H9 (cell line): ENCODE measurements around the gene FBXL16. TPM values are rescaled to one million over a fixed set of nuclear protein-coding genes. Genes with fewer than 3 reads are reported as not detected.
A peak's percentile ranks its signal among the peaks of the same experiment; 100 is the strongest.

ENCODE experiments used
- DNase-seq: peaks from one replicate; pipeline ENCODE4 v3.0.0-alpha.2; 2017
- H2AFZ ChIP-seq: one replicate; pipeline ENCODE4 v1.6.1; 2013; ENCODE audit warnings: mild to moderate bottlenecking, low read length, control low read depth, moderate library complexity
- H2AK5ac ChIP-seq: 2 replicates; pipeline ENCODE4 v1.6.1; 2013; ENCODE audit warnings: low read length, control low read depth, mixed read lengths; ENCODE audit not compliant: insufficient read length
- H2BK120ac ChIP-seq: one replicate; pipeline ENCODE4 v1.6.1; 2013; ENCODE audit warnings: low read depth, mild to moderate bottlenecking, low read length, control low read depth, inconsistent platforms; ENCODE audit not compliant: poor library complexity, severe bottlenecking
- H2BK12ac ChIP-seq: 2 replicates; pipeline ENCODE4 v1.6.1; 2013; ENCODE audit warnings: low read length, control low read depth, mixed read lengths, low read depth; ENCODE audit not compliant: insufficient read length
- H2BK15ac ChIP-seq: 2 replicates; pipeline ENCODE4 v1.6.1; 2013; ENCODE audit warnings: low read depth, low read length, control low read depth
- H2BK20ac ChIP-seq: one replicate; pipeline ENCODE4 v1.6.1; 2013; ENCODE audit warnings: low read depth, mild to moderate bottlenecking, low read length, control low read depth, inconsistent platforms; ENCODE audit not compliant: poor library complexity, severe bottlenecking
- H2BK5ac ChIP-seq: 2 replicates; pipeline ENCODE4 v1.6.1; 2013; ENCODE audit warnings: low read length, control low read depth, mixed read lengths; ENCODE audit not compliant: insufficient read length
- H3K14ac ChIP-seq: 2 replicates; pipeline ENCODE4 v1.6.1; 2013; ENCODE audit warnings: low read length, control low read depth; ENCODE audit not compliant: insufficient read depth
- H3K18ac ChIP-seq: 2 replicates; pipeline ENCODE4 v1.6.1; 2013; ENCODE audit warnings: low read depth, mild to moderate bottlenecking, mixed read lengths, low read length, control low read depth; ENCODE audit not compliant: insufficient read length
- H3K23ac ChIP-seq: 2 replicates; pipeline ENCODE4 v1.6.1; 2013; ENCODE audit warnings: low read length, control low read depth, mixed read lengths, low read depth; ENCODE audit not compliant: insufficient read length
- H3K23me2 ChIP-seq: 2 replicates; pipeline ENCODE4 v1.6.1; 2013; ENCODE audit warnings: low read depth, mild to moderate bottlenecking, mixed read lengths, low read length, control low read depth; ENCODE audit not compliant: insufficient read length, poor library complexity, severe bottlenecking
- H3K27ac ChIP-seq: 2 replicates; pipeline ENCODE4 v1.5.1; 2013; ENCODE audit warnings: low read length, control low read depth, mixed read lengths, low read depth; ENCODE audit not compliant: insufficient read length
- H3K27me3 ChIP-seq: 2 replicates; pipeline ENCODE4 v1.6.1; 2013; ENCODE audit warnings: low read length, control low read depth, inconsistent platforms; ENCODE audit not compliant: insufficient read depth
- H3K4ac ChIP-seq: 2 replicates; pipeline ENCODE4 v1.6.1; 2013; ENCODE audit warnings: low read depth, mild to moderate bottlenecking, control low read depth, inconsistent platforms, low read length, moderate library complexity
- H3K4me1 ChIP-seq: 2 replicates; pipeline ENCODE4 v1.6.1; 2013; ENCODE audit warnings: low read length, control low read depth, inconsistent platforms; ENCODE audit not compliant: insufficient read depth
- H3K4me2 ChIP-seq: 2 replicates; pipeline ENCODE4 v1.6.1; 2013; ENCODE audit warnings: low read length, control low read depth, mixed read lengths; ENCODE audit not compliant: insufficient read length, insufficient read depth
- H3K56ac ChIP-seq: 2 replicates; pipeline ENCODE4 v1.6.1; 2013; ENCODE audit warnings: low read depth, mild to moderate bottlenecking, mixed read lengths, low read length, control low read depth; ENCODE audit not compliant: insufficient read length
- H3K79me1 ChIP-seq: 2 replicates; pipeline ENCODE4 v1.6.1; 2013; ENCODE audit warnings: low read depth, mild to moderate bottlenecking, moderate library complexity, low read length, control low read depth, inconsistent platforms; ENCODE audit not compliant: insufficient read depth, poor library complexity, severe bottlenecking
- H3K79me2 ChIP-seq: 2 replicates; pipeline ENCODE4 v1.6.1; 2013; ENCODE audit warnings: low read length, control low read depth, inconsistent platforms; ENCODE audit not compliant: insufficient read depth
- H3K9ac ChIP-seq: 2 replicates; pipeline ENCODE4 v1.6.1; 2013; ENCODE audit warnings: low read length, control low read depth, mixed read lengths; ENCODE audit not compliant: insufficient read length; ENCODE audit errors: extremely low read depth
- H3K9me3 ChIP-seq: one replicate; pipeline ENCODE4 v1.6.1; 2013; ENCODE audit warnings: low read depth, low read length, inconsistent platforms; ENCODE audit not compliant: control insufficient read depth
- H3T11ph ChIP-seq: one replicate; pipeline ENCODE4 v1.6.1; 2013; ENCODE audit warnings: mild to moderate bottlenecking, low read length, control low read depth, inconsistent platforms
- H4K20me1 ChIP-seq: one replicate; pipeline ENCODE4 v1.6.1; 2013; ENCODE audit not compliant: control insufficient read depth, insufficient read length, insufficient read depth
- H4K5ac ChIP-seq: 2 replicates; pipeline ENCODE4 v1.6.1; 2013; ENCODE audit warnings: low read depth, mild to moderate bottlenecking, mixed read lengths, low read length, control low read depth; ENCODE audit not compliant: insufficient read length
- H4K8ac ChIP-seq: replicated peaks from 2 replicates; pipeline ENCODE4 v1.6.1; 2013; ENCODE audit warnings: low read length, control low read depth, mixed read lengths, low read depth; ENCODE audit not compliant: insufficient read length
- H4K91ac ChIP-seq: 2 replicates; pipeline ENCODE4 v1.6.1; 2013; ENCODE audit warnings: low read depth, mild to moderate bottlenecking, moderate library complexity, mixed read lengths, low read length, control low read depth; ENCODE audit not compliant: insufficient read length
- H3K27ac Mint-ChIP-seq, 3 experiments: 2 replicates in 2 of 3; 3 replicates in 1 of 3; pipeline ENCODE4 v1.8.0; 2020 to 2021; ENCODE audit warnings: mixed read lengths in 3 of 3, mild to moderate bottlenecking in 1 of 3, moderate library complexity in 1 of 3
- H3K27me3 Mint-ChIP-seq: 2 replicates; pipeline ENCODE4 v1.8.0; 2021; ENCODE audit warnings: low read depth, mild to moderate bottlenecking, moderate library complexity, mixed read lengths
- H3K36me3 Mint-ChIP-seq, 3 experiments: 2 replicates in 2 of 3; 3 replicates in 1 of 3; pipeline ENCODE4 v1.8.0; 2020 to 2021; ENCODE audit warnings: low read depth in 3 of 3, mixed read lengths in 3 of 3; ENCODE audit not compliant: insufficient read depth in 1 of 3
- H3K4me1 Mint-ChIP-seq, 2 experiments: 2 replicates each; pipeline ENCODE4 v1.8.0; 2020; ENCODE audit warnings: mixed read lengths in 2 of 2
- H3K4me3 Mint-ChIP-seq, 2 experiments: 2 replicates in 1 of 2; 3 replicates in 1 of 2; pipeline ENCODE4 v1.8.0; 2020 to 2021; ENCODE audit warnings: mild to moderate bottlenecking in 2 of 2, mixed read lengths in 2 of 2, moderate library complexity in 1 of 2
- H3K9me3 Mint-ChIP-seq, 2 experiments: 2 replicates in 1 of 2; 3 replicates in 1 of 2; pipeline ENCODE4 v1.8.0; 2020; ENCODE audit warnings: mild to moderate bottlenecking in 2 of 2, mixed read lengths in 2 of 2, moderate library complexity in 1 of 2
- WGBS: extraction: QIAGEN DNeasy Blood & Tissue Kit; methylation state at CpG from one replicate; pipeline ENCODE4 v1.1.7; 2013; ENCODE audit warnings: missing lambda C conversion rate, low lambda C conversion rate, mixed read lengths; ENCODE audit not compliant: insufficient read length; ENCODE audit errors: extremely low coverage; 5-methylcytosine and 5-hydroxymethylcytosine counted together
- total RNA-seq: library from RNA; stranded (reverse); gene quantifications from 2 replicates; pipeline ENCODE4 v1.2.1, GENCODE V29; 2021
- TF ChIP-seq, protein P1 (sequence below): fragments of 200-600 bp; sonication (generic); conservative IDR thresholded peaks from 3 replicates; pipeline ENCODE4 v1.8.0; 2021; ENCODE audit warnings: antibody characterized with exemption, mild to moderate bottlenecking

FBXL16 gene
- total RNA-seq, 1 experiment from 2014 or later, result 9.6 TPM

DNA sequence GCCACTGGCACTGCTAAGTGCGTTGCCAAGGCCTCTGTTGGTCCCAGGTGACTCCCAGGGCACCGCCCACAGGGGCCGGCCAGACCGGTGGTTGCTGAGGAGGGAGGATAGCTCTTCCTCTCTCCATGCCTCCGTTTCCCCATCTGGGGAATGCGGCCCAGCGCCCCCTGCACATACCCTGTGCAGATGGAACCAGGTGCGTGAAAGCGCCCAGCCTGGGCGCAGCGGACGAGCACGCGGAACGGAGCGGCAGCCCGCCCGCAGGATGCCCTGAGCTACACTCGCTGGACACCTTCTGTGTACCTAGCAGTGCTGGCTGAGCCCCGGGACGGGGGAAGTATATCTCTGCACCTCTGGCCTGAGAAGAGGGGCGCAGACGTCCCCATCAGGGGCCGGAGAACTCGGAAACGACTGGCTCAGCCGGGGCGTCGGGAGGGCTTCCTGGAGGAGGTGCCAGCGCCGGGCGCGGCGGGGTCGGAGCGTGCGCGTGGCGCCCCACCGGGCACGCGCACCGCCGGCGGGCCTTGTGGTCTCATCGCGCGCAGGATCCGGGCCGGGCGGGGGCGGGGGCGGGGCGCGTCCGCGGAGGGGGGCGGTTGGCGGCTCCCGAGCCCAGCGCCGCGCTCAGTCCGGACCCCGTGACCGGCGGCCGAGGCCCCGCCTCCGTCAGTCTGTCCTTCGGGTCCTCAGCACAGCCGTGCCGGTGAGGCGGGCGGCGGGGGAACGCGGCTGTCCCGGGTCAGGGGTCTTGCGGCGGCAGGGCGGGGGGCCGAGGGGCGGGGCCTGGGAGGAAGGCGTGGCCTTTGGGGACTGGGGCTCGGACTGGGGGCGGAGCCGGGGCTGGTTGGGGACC lies 21.1 kb upstream of the FBXL16 start, which contains the start of the genes CCDC78 and HAGHL:
TSS of gene CCDC78 (minus strand) at position 6 of the 853 bp plus-strand sequence. CDS start 76 bp downstream, outside the sequence.
TSS of gene HAGHL (plus strand) at position 669 of the 853 bp plus-strand sequence. CDS start 404 bp downstream, outside the sequence.
- no peak within 1 kb of the TSS for H4K5ac ChIP-seq
- no peak within 1 kb of the TSS for H3K27ac ChIP-seq
- H3K36me3 Mint-ChIP-seq, result peaks cover 0 to 5% (median 3%) of the 10 kb centered on the region in 3 experiments; a peak in 1 of 7 replicates
- no peak within 1 kb of the TSS for H4K8ac ChIP-seq
- H3K4ac ChIP-seq, result no peak within 1 kb of the TSS
- peak; percentile 85 for DNase-seq
- no CpG with 5 or more reads among the region's 88 CpGs for WGBS
- no peaks in the 10 kb centered on the region for H3K4me1 ChIP-seq
- H3K23me2 ChIP-seq, result peaks cover 11% of the 10 kb centered on the region
- H3K27me3 Mint-ChIP-seq, result peaks cover 14% of the 10 kb centered on the region
- H2AK5ac ChIP-seq, result no peak within 1 kb of the TSS
- H2BK15ac ChIP-seq, result no peak within 1 kb of the TSS
- peak within 1 kb of the TSS; percentile 53 for H3K18ac ChIP-seq
- H3K79me1 ChIP-seq, result no peaks in the 10 kb centered on the region
- H2BK120ac ChIP-seq, result no peak within 1 kb of the TSS
- H3K27me3 ChIP-seq, result no peaks in the 10 kb centered on the region
- H3K27ac Mint-ChIP-seq, result peak within 1 kb of the TSS in 1 of 3 experiments; percentile 15; a peak in 1 of 7 replicates
- H2BK5ac ChIP-seq, result no peak within 1 kb of the TSS
- H3K4me1 Mint-ChIP-seq, result no peaks in the 10 kb centered on the region
- H2AFZ ChIP-seq, result no peak within 1 kb of the TSS
- peak within 1 kb of the TSS; percentile 56 to 80 for H3K4me3 Mint-ChIP-seq
- no peak within 1 kb of the TSS for H3K56ac ChIP-seq
- no peak within 1 kb of the TSS for H4K91ac ChIP-seq
- H3K4me2 ChIP-seq, result peak within 1 kb of the TSS; percentile 87
- TF ChIP-seq, protein P1, sequence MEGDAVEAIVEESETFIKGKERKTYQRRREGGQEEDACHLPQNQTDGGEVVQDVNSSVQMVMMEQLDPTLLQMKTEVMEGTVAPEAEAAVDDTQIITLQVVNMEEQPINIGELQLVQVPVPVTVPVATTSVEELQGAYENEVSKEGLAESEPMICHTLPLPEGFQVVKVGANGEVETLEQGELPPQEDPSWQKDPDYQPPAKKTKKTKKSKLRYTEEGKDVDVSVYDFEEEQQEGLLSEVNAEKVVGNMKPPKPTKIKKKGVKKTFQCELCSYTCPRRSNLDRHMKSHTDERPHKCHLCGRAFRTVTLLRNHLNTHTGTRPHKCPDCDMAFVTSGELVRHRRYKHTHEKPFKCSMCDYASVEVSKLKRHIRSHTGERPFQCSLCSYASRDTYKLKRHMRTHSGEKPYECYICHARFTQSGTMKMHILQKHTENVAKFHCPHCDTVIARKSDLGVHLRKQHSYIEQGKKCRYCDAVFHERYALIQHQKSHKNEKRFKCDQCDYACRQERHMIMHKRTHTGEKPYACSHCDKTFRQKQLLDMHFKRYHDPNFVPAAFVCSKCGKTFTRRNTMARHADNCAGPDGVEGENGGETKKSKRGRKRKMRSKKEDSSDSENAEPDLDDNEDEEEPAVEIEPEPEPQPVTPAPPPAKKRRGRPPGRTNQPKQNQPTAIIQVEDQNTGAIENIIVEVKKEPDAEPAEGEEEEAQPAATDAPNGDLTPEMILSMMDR, result no peak
- no peaks in the 10 kb centered on the region for H3K9me3 Mint-ChIP-seq
- H3K9me3 ChIP-seq, result no peaks in the 10 kb centered on the region
- no peak within 1 kb of the TSS for H3K9ac ChIP-seq
- H3K23ac ChIP-seq, result no peak within 1 kb of the TSS
- H3T11ph ChIP-seq, result no peak within 1 kb of the TSS
- H2BK12ac ChIP-seq, result no peak within 1 kb of the TSS
- peak within 1 kb of the TSS; percentile 35; the same call in 1 of the 2 replicates for H3K14ac ChIP-seq
- H4K20me1 ChIP-seq, result no peaks in the 10 kb centered on the region
- H2BK20ac ChIP-seq, result no peak within 1 kb of the TSS
- H3K79me2 ChIP-seq, result no peaks in the 10 kb centered on the region
